HCT116 (cell line): Measurements from ENCODE around the gene HECTD2. TPM values are rescaled to one million over a fixed set of nuclear protein-coding genes. Genes with fewer than 3 reads are reported as not detected.

Source experiments
- ATAC-seq: fragments of 200-7000 bp; cut with Tn5 transposase; 2 replicates; pipeline ENCODE4 v1.9.1; 2020; ENCODE audit warnings: mild to moderate bottlenecking, moderate library complexity
- BruUV-seq: library from RNA; stranded (reverse); fragments of 400-500 nt; replicated peaks from 2 replicates; lab custom pipeline; 2021; lab: Mats Ljungman, UMichigan
- CTCF ChIA-PET: fragments of 300-600 bp; sonication (Branson Sonifier 250); formaldehyde crosslinking; loops from one replicate; lab custom pipeline; 2021; ENCODE audit warnings: antibody characterized with exemption; lab: Charles Lee
- POLR2A ChIA-PET: fragments of 300-600, 350-600 bp; sonication (Branson Sonifier 250); formaldehyde crosslinking; loops from one replicate; lab custom pipeline; 2021; ENCODE audit warnings: antibody characterized with exemption; lab: Charles Lee
- RAD21 ChIA-PET, 2 experiments: fragments of 300-600 bp; sonication (Branson Sonifier 250); formaldehyde crosslinking; loops; one replicate each; lab custom pipeline; 2023; ENCODE audit warnings: low total read pairs in 2 of 2; ENCODE audit not compliant: uncharacterized antibody in 2 of 2, unreplicated experiment in 2 of 2, low non-redundant PET in 1 of 2; lab: Charles Lee
- DNase-seq: peaks from one replicate; pipeline ENCODE4 v3.0.0-alpha.2; 2010; ENCODE audit warnings: low read depth, low spot score
- H2AFZ ChIP-seq: fragments of 200-600 bp; shearing (Covaris generic), sonication (generic); 2 replicates; pipeline ENCODE4 v1.6.1; 2017; ENCODE audit warnings: low read depth, mixed run types, mixed read lengths, antibody characterized with exemption, low read length; ENCODE audit not compliant: poor library complexity, severe bottlenecking
- H3K27ac ChIP-seq: 2 replicates; pipeline ENCODE4 v1.5.1; 2012; ENCODE audit warnings: low read depth, low read length
- H3K27me3 ChIP-seq: fragments of 200-600 bp; sonication (generic); 2 replicates; pipeline ENCODE4 v1.6.1; 2016; ENCODE audit warnings: mixed run types, low read length, mixed read lengths; ENCODE audit not compliant: insufficient read depth
- H3K36me3 ChIP-seq, 2 experiments: fragments of 200-500 bp in 1 of 2; fragments of 200-600 bp in 1 of 2; sonication (Bioruptor generic) in 1 of 2; sonication (generic) in 1 of 2; 2 replicates each; pipeline versions ENCODE4 v1.5.1 to v1.6.1; 2014 to 2016; ENCODE audit warnings: low read length in 2 of 2, inconsistent platforms in 1 of 2, mixed read lengths in 1 of 2, mixed run types in 1 of 2; ENCODE audit not compliant: insufficient read depth in 2 of 2, control insufficient read depth in 1 of 2
- H3K4me1 ChIP-seq, 2 experiments: fragments of 200-600 bp in 1 of 2; sonication (generic) in 1 of 2; 2 replicates each; pipeline versions ENCODE4 v1.5.1 to v1.6.1; 2012 to 2017; ENCODE audit warnings: low read length in 2 of 2, inconsistent platforms in 1 of 2, mild to moderate bottlenecking in 1 of 2, mixed read lengths in 1 of 2, mixed run types in 1 of 2, moderate library complexity in 1 of 2; ENCODE audit not compliant: insufficient read depth in 2 of 2, control insufficient read depth in 1 of 2
- H3K4me2 ChIP-seq: fragments of 200-600 bp; sonication (generic); 2 replicates; pipeline ENCODE4 v1.6.1; 2017; ENCODE audit warnings: mixed run types, low read length, mixed read lengths
- H3K4me3 ChIP-seq, 2 experiments: fragments of 200-600 bp in 1 of 2; sonication (generic) in 1 of 2; replicated peaks in 1 of 2; 2 replicates each; pipeline ENCODE4 v1.5.1; 2011 to 2016; ENCODE audit warnings: low read length in 2 of 2, control low read depth in 1 of 2, low read depth in 1 of 2, mild to moderate bottlenecking in 1 of 2, mixed read lengths in 1 of 2, mixed run types in 1 of 2
- H3K79me2 ChIP-seq: fragments of 200-600 bp; sonication (generic); 2 replicates; pipeline ENCODE4 v1.6.1; 2017; ENCODE audit warnings: mild to moderate bottlenecking, mixed run types, low read length, moderate library complexity, mixed read lengths; ENCODE audit not compliant: insufficient read depth
- H3K9ac ChIP-seq: fragments of 200-600 bp; sonication (generic); 2 replicates; pipeline ENCODE4 v1.6.1; 2016; ENCODE audit warnings: low read length, mixed read lengths
- H3K9me2 ChIP-seq: fragments of 200-600 bp; sonication (generic), shearing (Covaris generic); 2 replicates; pipeline ENCODE4 v1.6.1; 2017; ENCODE audit warnings: mixed run types, mild to moderate bottlenecking, moderate library complexity; ENCODE audit not compliant: insufficient read depth
- H3K9me3 ChIP-seq, 2 experiments: fragments of 200-500 bp in 1 of 2; fragments of 200-600 bp in 1 of 2; sonication (Bioruptor generic) in 1 of 2; sonication (generic) in 1 of 2; 2 replicates each; pipeline ENCODE4 v1.6.1; 2014 to 2017; ENCODE audit warnings: low read length in 2 of 2, mixed read lengths in 2 of 2, inconsistent platforms in 1 of 2, low read depth in 1 of 2, mild to moderate bottlenecking in 1 of 2, mixed run types in 1 of 2, moderate library complexity in 1 of 2; ENCODE audit not compliant: control insufficient read depth in 1 of 2, insufficient read depth in 1 of 2
- H4K20me1 ChIP-seq: fragments of 200-600 bp; sonication (generic), shearing (Covaris generic); 2 replicates; pipeline ENCODE4 v1.6.1; 2017; ENCODE audit warnings: mixed run types, mild to moderate bottlenecking, moderate library complexity; ENCODE audit not compliant: insufficient read depth
- EZH2 ChIP-seq: fragments of 200-600 bp; sonication (generic); IDR thresholded peaks from 2 replicates; pipeline ENCODE4 v1.6.1; 2017; ENCODE audit warnings: antibody characterized with exemption, mixed run types
- EZH2phosphoT487 ChIP-seq: fragments of 200-600 bp; IDR thresholded peaks from 2 replicates; pipeline ENCODE4 v1.6.1; 2018; ENCODE audit warnings: antibody characterized with exemption, borderline replicate concordance
- FOSL1 ChIP-seq: IDR thresholded peaks from 2 replicates; pipeline ENCODE4 v1.6.1; 2012; ENCODE audit warnings: low read depth
- MAX ChIP-seq: IDR thresholded peaks from 2 replicates; pipeline ENCODE4 v1.6.1; 2012
- SRF ChIP-seq: IDR thresholded peaks from 2 replicates; pipeline ENCODE4 v1.6.1; 2012; ENCODE audit warnings: low read depth
- TCF7L2 ChIP-seq: IDR thresholded peaks from 2 replicates; pipeline ENCODE4 v1.7.0; 2011; ENCODE audit warnings: borderline replicate concordance, inconsistent platforms; ENCODE audit not compliant: insufficient read depth, insufficient read length; ENCODE audit errors: extremely low read depth
- YY1 ChIP-seq: IDR thresholded peaks from 2 replicates; pipeline ENCODE4 v1.6.1; 2011; ENCODE audit warnings: low read length, low read depth, moderate library complexity, mild to moderate bottlenecking; ENCODE audit not compliant: insufficient replicate concordance; ENCODE audit errors: extremely low read depth
- intact Hi-C: fragments of 100-400 bp; cut with micrococcal nuclease; formaldehyde crosslinking; loops from 2 replicates; pipeline ENCODE4 v1.10.0; 2022
- total RNA-seq: library from RNA; stranded (reverse); gene quantifications from one replicate; pipeline ENCODE4 v1.2.1, GENCODE V29; 2021; ENCODE audit not compliant: unreplicated experiment
- TF ChIP-seq, protein P1 (sequence below): IDR thresholded peaks from 2 replicates; pipeline ENCODE4 v1.6.1; 2011; ENCODE audit warnings: mild to moderate bottlenecking, low read length, moderate library complexity; ENCODE audit not compliant: insufficient replicate concordance; ENCODE audit errors: extremely low read depth
- TF ChIP-seq, protein P2 (sequence below), 3 experiments: fragments of 200-600 bp in 1 of 3; sonication (generic) in 1 of 3; IDR thresholded peaks in 2 of 3; conservative IDR thresholded peaks in 1 of 3; 2 replicates each; pipeline ENCODE4 v1.5.1; 2012 to 2017; ENCODE audit warnings: low read depth in 2 of 3, low read length in 2 of 3, antibody characterized with exemption in 1 of 3, borderline replicate concordance in 1 of 3, control low read depth in 1 of 3, mild to moderate bottlenecking in 1 of 3, mixed read lengths in 1 of 3, mixed run types in 1 of 3, moderate library complexity in 1 of 3; ENCODE audit not compliant: insufficient read depth in 1 of 3
- TF ChIP-seq, protein P3 (sequence below): IDR thresholded peaks from 2 replicates; pipeline ENCODE4 v1.6.1; 2012

The HECTD2 gene
- total RNA-seq, 1 experiment from 2014 or later, result 3.0 TPM

DNA sequence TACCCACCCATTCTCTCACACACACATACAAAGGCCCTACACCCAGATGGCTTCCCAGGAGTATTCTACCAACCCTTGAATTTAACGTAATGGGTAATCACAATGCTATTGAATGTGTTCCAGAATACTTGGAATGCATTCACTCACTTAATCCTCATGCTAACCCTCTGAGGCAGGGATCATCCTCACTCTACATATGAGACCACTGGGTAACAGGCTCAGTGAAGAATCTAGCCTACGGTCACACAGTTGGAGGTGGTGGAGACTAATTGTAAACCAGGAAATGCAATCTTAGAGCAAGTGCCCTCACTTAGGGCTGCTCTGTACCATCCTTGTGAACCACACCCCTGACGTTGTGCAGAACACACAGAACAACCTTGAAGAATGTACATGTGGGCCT lies 135.2 kb downstream of the HECTD2 start:
- H2AFZ ChIP-seq, result no peak overlapping the region
- no peaks in the 10 kb centered on the region for H3K36me3 ChIP-seq
- no peak overlapping the region for H3K9ac ChIP-seq
- ATAC-seq, result no peak
- no peaks in the 10 kb centered on the region for H3K9me3 ChIP-seq
- H3K4me3 ChIP-seq, result no peak overlapping the region
- no peaks in the 10 kb centered on the region for H4K20me1 ChIP-seq
- no peak overlapping the region for H3K27ac ChIP-seq
- intact Hi-C loops, result no loop called here
- H3K9me2 ChIP-seq, result no peaks in the 10 kb centered on the region
- no peak overlapping the region for H3K4me2 ChIP-seq
- no TSS peak for BruUV-seq
- CTCF ChIA-PET, result no interaction called here
- H3K79me2 ChIP-seq, result no peaks in the 10 kb centered on the region
- H3K4me1 ChIP-seq, result peaks cover 0 to 7% of the 10 kb centered on the region in 2 experiments; a peak in 1 of 4 replicates
- TF ChIP-seq, protein P1, sequence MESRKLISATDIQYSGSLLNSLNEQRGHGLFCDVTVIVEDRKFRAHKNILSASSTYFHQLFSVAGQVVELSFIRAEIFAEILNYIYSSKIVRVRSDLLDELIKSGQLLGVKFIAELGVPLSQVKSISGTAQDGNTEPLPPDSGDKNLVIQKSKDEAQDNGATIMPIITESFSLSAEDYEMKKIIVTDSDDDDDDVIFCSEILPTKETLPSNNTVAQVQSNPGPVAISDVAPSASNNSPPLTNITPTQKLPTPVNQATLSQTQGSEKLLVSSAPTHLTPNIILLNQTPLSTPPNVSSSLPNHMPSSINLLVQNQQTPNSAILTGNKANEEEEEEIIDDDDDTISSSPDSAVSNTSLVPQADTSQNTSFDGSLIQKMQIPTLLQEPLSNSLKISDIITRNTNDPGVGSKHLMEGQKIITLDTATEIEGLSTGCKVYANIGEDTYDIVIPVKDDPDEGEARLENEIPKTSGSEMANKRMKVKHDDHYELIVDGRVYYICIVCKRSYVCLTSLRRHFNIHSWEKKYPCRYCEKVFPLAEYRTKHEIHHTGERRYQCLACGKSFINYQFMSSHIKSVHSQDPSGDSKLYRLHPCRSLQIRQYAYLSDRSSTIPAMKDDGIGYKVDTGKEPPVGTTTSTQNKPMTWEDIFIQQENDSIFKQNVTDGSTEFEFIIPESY, result no peak
- TF ChIP-seq EZH2phosphoT487 (no peak), FOSL1 (no peak), SRF (no peak), MAX (no peak), EZH2 (no peak), YY1 (no peak), TCF7L2 (no peak)
- TF ChIP-seq, protein P2, sequence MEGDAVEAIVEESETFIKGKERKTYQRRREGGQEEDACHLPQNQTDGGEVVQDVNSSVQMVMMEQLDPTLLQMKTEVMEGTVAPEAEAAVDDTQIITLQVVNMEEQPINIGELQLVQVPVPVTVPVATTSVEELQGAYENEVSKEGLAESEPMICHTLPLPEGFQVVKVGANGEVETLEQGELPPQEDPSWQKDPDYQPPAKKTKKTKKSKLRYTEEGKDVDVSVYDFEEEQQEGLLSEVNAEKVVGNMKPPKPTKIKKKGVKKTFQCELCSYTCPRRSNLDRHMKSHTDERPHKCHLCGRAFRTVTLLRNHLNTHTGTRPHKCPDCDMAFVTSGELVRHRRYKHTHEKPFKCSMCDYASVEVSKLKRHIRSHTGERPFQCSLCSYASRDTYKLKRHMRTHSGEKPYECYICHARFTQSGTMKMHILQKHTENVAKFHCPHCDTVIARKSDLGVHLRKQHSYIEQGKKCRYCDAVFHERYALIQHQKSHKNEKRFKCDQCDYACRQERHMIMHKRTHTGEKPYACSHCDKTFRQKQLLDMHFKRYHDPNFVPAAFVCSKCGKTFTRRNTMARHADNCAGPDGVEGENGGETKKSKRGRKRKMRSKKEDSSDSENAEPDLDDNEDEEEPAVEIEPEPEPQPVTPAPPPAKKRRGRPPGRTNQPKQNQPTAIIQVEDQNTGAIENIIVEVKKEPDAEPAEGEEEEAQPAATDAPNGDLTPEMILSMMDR (IDR thresholded peaks at IDR 0.05 in 2 of 3, conservative IDR thresholded peaks at IDR 0.05 in 1 of 3; ENCODE audit: borderline replicate concordance in 1 of 3, insufficient read depth in 1 of 3, low read depth in 2 of 3, low read length in 2 of 3), result no peak
- TF ChIP-seq, protein P3, sequence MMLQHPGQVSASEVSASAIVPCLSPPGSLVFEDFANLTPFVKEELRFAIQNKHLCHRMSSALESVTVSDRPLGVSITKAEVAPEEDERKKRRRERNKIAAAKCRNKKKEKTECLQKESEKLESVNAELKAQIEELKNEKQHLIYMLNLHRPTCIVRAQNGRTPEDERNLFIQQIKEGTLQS, result no peak
- no peaks in the 10 kb centered on the region for H3K27me3 ChIP-seq
- POLR2A ChIA-PET, result no interaction called here
- no peak for DNase-seq
- RAD21 ChIA-PET, result no interaction called here
